ENCODE data around the gene CDKAL1.

- TF ChIP-seq CTCF (IDR thresholded peaks at IDR 0.05) (no peak), ESRRA (IDR thresholded peaks at IDR 0.05; ENCODE audit: borderline replicate concordance, low read length) (no peak), ZC3H11A (IDR thresholded peaks at IDR 0.05) (no peak), EHF (CRISPR knock-in tag; IDR thresholded peaks at IDR 0.05) (no peak), ZFP36 (IDR thresholded peaks at IDR 0.05; ENCODE audit: borderline replicate concordance, partially characterized antibody) (no peak), JUN (IDR thresholded peaks at IDR 0.05) (no peak), USF2 (IDR thresholded peaks at IDR 0.05) (no peak), EP300 (IDR thresholded peaks at IDR 0.05) (no peak), REST (IDR thresholded peaks at IDR 0.05) (no peak), MAZ (IDR thresholded peaks at IDR 0.05; ENCODE audit: borderline replicate concordance, low read depth, low read length) (no peak), NFE2L2 (conservative IDR thresholded peaks at IDR 0.05; ENCODE audit: low read length) (no peak), GATA3 (IDR thresholded peaks at IDR 0.05; ENCODE audit: borderline replicate concordance) (no peak)
Observed at GRCh38 chr6:21159465-21159864, 625.2 kb downstream of the CDKAL1 start.
